Uterus (tissue), 4 donors: ENCODE results near the gene SLC25A47. TPM values are rescaled to one million over a fixed set of nuclear protein-coding genes. Genes with fewer than 3 reads are reported as not detected.

Experiments
- DNase-seq, 2 donors: peaks; one replicate each; pipeline ENCODE4 v3.0.0-alpha.2; 2019 to 2020
- H3K27ac ChIP-seq, 2 donors: fragments of 200-600 bp; sonication (generic); 1 replicate in 1 of 2; 2 replicates in 1 of 2; pipeline ENCODE4 v1.5.1; 2016 to 2018
- H3K27me3 ChIP-seq, 2 donors: fragments of 200-600 bp; sonication (generic); one replicate each; pipeline ENCODE4 v1.5.1; 2018 to 2019; ENCODE audit warnings: control low read depth in 1 of 2
- H3K36me3 ChIP-seq, 2 donors: fragments of 200-600 bp; sonication (generic); one replicate each; pipeline ENCODE4 v1.5.1; 2019; ENCODE audit warnings: control low read depth in 1 of 2
- H3K4me1 ChIP-seq, 2 donors: fragments of 200-600 bp; sonication (generic); one replicate each; pipeline ENCODE4 v1.5.1; 2018 to 2019; ENCODE audit warnings: control low read depth in 1 of 2
- H3K4me3 ChIP-seq, 2 donors: fragments of 200-600 bp; sonication (generic); 1 replicate in 1 of 2; 2 replicates in 1 of 2; pipeline ENCODE4 v1.5.1; 2018 to 2019; ENCODE audit warnings: mild to moderate bottlenecking in 1 of 2
- H3K9me3 ChIP-seq, 2 donors: fragments of 200-600 bp; sonication (generic); one replicate each; pipeline ENCODE4 v1.5.1; 2019; ENCODE audit warnings: control low read depth in 1 of 2
- POLR2A ChIP-seq, 2 donors: fragments of 450-650 bp; IDR thresholded peaks; one replicate each; pipeline ENCODE4 v1.6.1; 2016; ENCODE audit warnings: antibody characterized with exemption in 2 of 2, mild to moderate bottlenecking in 1 of 2, moderate library complexity in 1 of 2
- intact Hi-C: fragments of 100-400 bp; cut with DNase I; formaldehyde crosslinking; loops from one replicate; pipeline ENCODE4 v1.15.1; 2023; ENCODE audit warnings: low total_unique reads
- total RNA-seq, 4 donors: library from RNA; depleted of rRNA in 3 of 4; stranded (reverse); fragments of >200 nt in 3 of 4; gene quantifications; one replicate each; pipeline versions ENCODE4 v1.1.0 to v1.2.4, GENCODE V29; 2014 to 2023
- TF ChIP-seq, protein P1 (sequence below), 4 experiments: fragments of 200-600 bp in 2 of 4; fragments of 450-650 bp in 2 of 4; sonication (generic) in 2 of 4; IDR thresholded peaks; one replicate each; pipeline ENCODE4 v1.5.1; 2016 to 2019; ENCODE audit warnings: antibody characterized with exemption in 4 of 4, mild to moderate bottlenecking in 2 of 4, moderate library complexity in 1 of 4
- donor health status: DM: yes; HTN: yes; CAD: no.

The SLC25A47 gene
- total RNA-seq, 4 donors from 2014 or later: not detected

DNA sequence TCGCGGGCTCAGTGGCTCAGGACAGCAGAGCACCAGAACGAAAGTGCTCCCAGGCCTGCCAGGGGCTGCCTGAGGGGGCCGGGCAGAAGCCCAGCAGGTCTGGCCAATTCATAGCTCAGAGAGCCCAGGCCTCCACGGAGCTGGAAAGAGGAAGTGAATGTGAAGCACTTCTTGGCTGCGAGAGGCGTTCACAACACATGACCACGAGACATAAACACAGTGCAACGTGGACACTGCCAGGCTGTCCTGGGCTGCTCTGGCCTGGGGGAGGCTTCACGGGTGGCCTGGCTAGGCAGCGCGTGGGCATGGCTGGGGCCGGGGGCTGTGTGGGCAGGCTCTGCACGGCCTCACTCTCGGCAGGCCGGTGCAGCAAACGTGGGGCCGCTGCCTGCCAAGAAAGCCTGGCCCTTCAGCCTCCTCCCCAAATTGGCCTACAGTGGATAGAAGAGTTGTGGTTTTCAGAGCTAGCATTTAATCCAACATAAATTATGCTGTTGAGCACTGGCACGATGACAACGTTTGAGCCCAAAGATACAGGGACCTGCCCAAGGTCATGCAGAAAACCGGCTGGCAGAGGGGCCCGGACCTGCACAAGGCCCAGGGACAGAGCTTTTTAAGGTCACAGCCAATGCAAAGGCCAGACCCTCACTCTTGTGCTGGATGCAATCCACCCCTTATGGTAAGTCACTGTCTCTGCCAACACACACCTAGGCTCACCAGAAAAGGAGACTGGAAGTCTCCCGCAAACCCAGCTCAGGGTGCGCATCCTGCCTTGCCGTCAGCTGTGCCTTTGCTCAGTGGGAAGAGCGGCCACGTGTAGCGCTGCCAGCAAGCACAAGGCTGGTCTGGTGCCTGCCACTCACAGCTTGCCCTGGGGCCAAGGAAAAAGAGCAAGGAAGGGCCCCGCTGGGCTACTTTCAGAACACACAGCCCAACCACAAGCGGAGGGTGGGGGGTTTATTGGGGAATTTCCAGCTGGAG, 25.5 kb upstream of the SLC25A47 start:
- H3K27ac ChIP-seq: peak overlapping the region; percentile 69 to 71
- peaks cover 0 to 16% of the 10 kb centered on the region in 2 donors for H3K4me1 ChIP-seq
- H3K27me3 ChIP-seq: no peaks in the 10 kb centered on the region
- peak; percentile 71 to 73 for DNase-seq
- H3K36me3 ChIP-seq: no peaks in the 10 kb centered on the region
- H3K4me3 ChIP-seq: no peak overlapping the region
- H3K9me3 ChIP-seq: no peaks in the 10 kb centered on the region
- TF ChIP-seq, protein P1, sequence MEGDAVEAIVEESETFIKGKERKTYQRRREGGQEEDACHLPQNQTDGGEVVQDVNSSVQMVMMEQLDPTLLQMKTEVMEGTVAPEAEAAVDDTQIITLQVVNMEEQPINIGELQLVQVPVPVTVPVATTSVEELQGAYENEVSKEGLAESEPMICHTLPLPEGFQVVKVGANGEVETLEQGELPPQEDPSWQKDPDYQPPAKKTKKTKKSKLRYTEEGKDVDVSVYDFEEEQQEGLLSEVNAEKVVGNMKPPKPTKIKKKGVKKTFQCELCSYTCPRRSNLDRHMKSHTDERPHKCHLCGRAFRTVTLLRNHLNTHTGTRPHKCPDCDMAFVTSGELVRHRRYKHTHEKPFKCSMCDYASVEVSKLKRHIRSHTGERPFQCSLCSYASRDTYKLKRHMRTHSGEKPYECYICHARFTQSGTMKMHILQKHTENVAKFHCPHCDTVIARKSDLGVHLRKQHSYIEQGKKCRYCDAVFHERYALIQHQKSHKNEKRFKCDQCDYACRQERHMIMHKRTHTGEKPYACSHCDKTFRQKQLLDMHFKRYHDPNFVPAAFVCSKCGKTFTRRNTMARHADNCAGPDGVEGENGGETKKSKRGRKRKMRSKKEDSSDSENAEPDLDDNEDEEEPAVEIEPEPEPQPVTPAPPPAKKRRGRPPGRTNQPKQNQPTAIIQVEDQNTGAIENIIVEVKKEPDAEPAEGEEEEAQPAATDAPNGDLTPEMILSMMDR (IDR thresholded peaks at IDR 0.05): no peak
- TF ChIP-seq POLR2A (IDR thresholded peaks at IDR 0.05): peak in 1 of 2 donors; percentile 14
- intact Hi-C loops: no loop called here

DNA sequence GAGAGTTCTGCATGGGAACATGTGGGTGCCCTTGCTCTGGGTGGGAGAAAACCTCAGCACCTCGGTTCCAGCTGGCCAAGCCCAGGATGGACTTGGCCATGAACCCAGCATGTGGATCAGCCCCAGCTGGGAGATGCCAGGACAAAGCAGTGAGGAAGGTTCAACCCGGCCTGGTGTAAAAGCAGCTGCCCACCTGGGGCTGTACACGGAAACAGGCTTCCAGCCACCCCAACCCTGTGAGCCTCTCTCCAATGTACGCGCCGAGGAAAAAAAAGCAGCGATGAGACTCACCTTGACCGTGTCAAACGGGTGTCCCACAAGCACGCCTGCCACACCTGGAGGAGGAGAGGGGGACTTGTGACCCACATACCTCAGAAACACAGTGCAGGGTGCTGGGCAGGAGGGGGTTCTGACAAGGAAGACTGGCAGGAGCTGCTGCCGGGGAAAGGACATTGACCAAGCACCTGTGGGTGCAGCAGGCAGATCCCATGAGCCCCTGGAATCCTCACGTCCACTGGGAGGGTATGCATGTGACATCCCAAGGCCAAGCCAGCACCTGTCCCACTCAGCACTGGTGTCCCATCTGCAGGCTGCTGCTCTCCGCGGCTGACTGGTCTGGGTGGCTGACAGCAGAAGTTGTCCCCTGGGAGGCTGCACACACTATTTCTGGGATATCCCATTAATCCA, 24.4 kb upstream of the SLC25A47 start:
- intact Hi-C loops: no loop called here
- DNase-seq: no peak
- Histone ChIP-seq H3K27ac (peak overlapping the region in 1 of 2 donors; percentile 69), H3K27me3 (no peaks in the 10 kb centered on the region), H3K36me3 (no peaks in the 10 kb centered on the region), H3K9me3 (no peaks in the 10 kb centered on the region), H3K4me1 (peaks cover 0 to 23% of the 10 kb centered on the region in 2 donors), H3K4me3 (no peak overlapping the region)
- TF ChIP-seq, protein P1 (IDR thresholded peaks at IDR 0.05): no peak
- no peak for TF ChIP-seq POLR2A (IDR thresholded peaks at IDR 0.05)

DNA sequence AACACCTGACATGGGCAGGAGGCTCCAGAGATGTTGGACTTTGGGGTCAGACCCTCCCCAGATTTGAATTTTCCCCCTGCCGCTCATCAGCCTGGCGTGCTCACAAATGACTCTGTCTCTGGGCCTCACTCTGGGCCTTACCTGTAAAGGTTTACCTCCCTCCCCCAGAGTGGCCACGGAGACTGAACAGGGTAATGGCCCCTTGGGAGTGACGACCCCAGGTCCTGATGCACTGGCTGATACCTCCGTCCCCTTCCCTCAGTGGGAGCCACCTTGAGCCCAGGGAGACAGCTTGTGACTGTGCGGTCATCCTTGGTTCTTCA, 23.9 kb upstream of the SLC25A47 start:
- no peaks in the 10 kb centered on the region for H3K9me3 ChIP-seq
- H3K4me3 ChIP-seq: no peak overlapping the region
- no peak for TF ChIP-seq POLR2A (IDR thresholded peaks at IDR 0.05)
- TF ChIP-seq, protein P1 (IDR thresholded peaks at IDR 0.05): no peak
- DNase-seq: no peak
- intact Hi-C loops: no loop called here
- peaks cover 0 to 23% of the 10 kb centered on the region in 2 donors for H3K4me1 ChIP-seq
- no peaks in the 10 kb centered on the region for H3K36me3 ChIP-seq
- no peaks in the 10 kb centered on the region for H3K27me3 ChIP-seq
- H3K27ac ChIP-seq: no peak overlapping the region

DNA sequence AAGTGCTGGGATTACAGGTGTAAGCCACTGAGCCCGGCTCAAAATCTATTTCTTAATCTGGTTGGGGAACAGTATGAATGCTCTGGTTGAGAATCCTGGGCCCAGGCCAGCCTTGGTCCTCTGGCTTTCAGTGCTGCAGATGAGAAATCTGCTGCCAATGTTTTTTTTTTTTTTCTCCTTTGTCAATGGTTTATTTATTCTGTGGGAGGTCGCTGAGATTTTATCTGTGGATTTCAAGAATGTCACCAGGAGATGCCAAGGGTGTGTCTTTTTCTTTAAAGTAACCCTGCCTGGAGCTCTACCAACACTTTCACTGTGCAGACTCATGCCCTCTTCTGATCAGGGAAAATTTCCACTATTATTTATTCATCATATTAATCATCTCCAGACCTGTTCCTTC, 20.5 kb upstream of the SLC25A47 start:
- Histone ChIP-seq H3K36me3 (no peaks in the 10 kb centered on the region), H3K27me3 (no peaks in the 10 kb centered on the region), H3K4me3 (no peak overlapping the region), H3K9me3 (no peaks in the 10 kb centered on the region), H3K27ac (no peak overlapping the region), H3K4me1 (peaks cover 0 to 25% of the 10 kb centered on the region in 2 donors)
- DNase-seq: no peak
- intact Hi-C loops: no loop called here
- TF ChIP-seq, protein P1 (IDR thresholded peaks at IDR 0.05): no peak
- no peak for TF ChIP-seq POLR2A (IDR thresholded peaks at IDR 0.05)

DNA sequence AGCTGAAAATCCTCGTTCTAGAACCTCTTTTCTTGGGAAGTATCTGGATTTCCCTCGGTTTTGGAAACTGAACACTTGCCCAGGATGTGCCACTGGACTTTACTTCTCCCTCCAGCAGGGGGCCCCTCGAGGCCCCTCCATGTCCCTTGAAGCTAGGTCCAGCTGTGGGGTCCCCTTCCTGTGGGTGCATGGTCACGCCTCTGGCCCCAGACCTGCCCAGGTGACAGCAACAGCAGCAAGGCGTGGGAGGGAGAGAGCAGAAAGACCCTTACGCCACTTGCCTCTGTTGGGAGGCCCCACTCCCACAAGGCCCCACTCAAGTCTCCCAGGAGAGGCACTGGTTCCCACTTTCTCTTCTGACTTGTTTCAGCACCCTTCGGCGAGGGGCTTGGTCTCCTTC, 20.0 kb upstream of the SLC25A47 start:
- DNase-seq: no peak
- no peaks in the 10 kb centered on the region for H3K36me3 ChIP-seq
- intact Hi-C loops: no loop called here
- no peaks in the 10 kb centered on the region for H3K27me3 ChIP-seq
- H3K27ac ChIP-seq: no peak overlapping the region
- no peak overlapping the region for H3K4me3 ChIP-seq
- no peaks in the 10 kb centered on the region for H3K9me3 ChIP-seq
- TF ChIP-seq POLR2A (IDR thresholded peaks at IDR 0.05): no peak
- TF ChIP-seq, protein P1 (IDR thresholded peaks at IDR 0.05): peak in 2 of 4 experiments; percentile 17 to 48
- peaks cover 0 to 24% of the 10 kb centered on the region in 2 donors for H3K4me1 ChIP-seq
